ENCODE measurements around the gene VKORC1.
"Not testable (repeated sequence)": the region's sequence is repeated elsewhere in the genome, so short reads cannot be mapped to it uniquely, and the experiment has no call there.

VKORC1 gene

GRCh38 chr16:31138621-31139578 is 44.3 kb upstream of the VKORC1 start:
- Histone ChIP-seq H3K4me1 (peaks cover 38% of the 10 kb centered on the region), H3K4me3 (ENCODE audit: low read depth, low read length) (no peak overlapping the region), H3K9me3 (no peaks in the 10 kb centered on the region), H3K36me3 (no peaks in the 10 kb centered on the region), H3K27me3 (no peaks in the 10 kb centered on the region)
- no peak for TF ChIP-seq CTCF (IDR thresholded peaks at IDR 0.05; ENCODE audit: low read depth, low read length)
- DNase-seq, result peak; percentile 76

- H3K27me3 ChIP-seq; H3K9me3 ChIP-seq; H3K4me3 ChIP-seq (ENCODE audit: low read depth, low read length); H3K36me3 ChIP-seq; DNase-seq: not testable (repeated sequence)
- peaks cover 48% of the 10 kb centered on the region for H3K4me1 ChIP-seq
Measured at GRCh38 chr16:31136822-31137499, 42.4 kb upstream of the VKORC1 start.

DNA sequence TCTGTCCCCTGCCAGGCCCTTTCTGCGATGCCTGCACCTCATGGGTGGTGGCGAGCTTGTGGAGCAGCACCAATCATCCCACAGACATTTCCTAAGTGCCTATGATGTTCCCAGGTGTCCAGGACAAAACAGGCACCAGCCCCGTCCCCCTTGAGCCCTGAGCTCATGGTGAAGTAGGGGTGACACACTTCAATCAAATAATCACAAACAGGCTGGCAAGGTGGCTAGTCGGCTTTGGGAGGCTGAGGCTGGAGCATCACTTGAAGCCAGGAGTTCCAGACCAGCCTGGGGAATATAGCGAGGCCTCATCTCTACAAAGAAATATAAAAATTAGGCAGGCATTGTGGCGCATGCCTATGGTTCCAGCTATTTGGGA is 41.7 kb upstream of the VKORC1 start:
- Histone ChIP-seq H3K4me1 (peaks cover 41% of the 10 kb centered on the region), H3K4me3 (ENCODE audit: low read depth, low read length) (no peak overlapping the region), H3K27me3 (no peaks in the 10 kb centered on the region), H3K9me3 (no peaks in the 10 kb centered on the region), H3K36me3 (peaks cover 5% of the 10 kb centered on the region; the same call in 1 of the 2 replicates)
- no peak for TF ChIP-seq CTCF (IDR thresholded peaks at IDR 0.05; ENCODE audit: low read depth, low read length)
- DNase-seq, result no peak

DNA sequence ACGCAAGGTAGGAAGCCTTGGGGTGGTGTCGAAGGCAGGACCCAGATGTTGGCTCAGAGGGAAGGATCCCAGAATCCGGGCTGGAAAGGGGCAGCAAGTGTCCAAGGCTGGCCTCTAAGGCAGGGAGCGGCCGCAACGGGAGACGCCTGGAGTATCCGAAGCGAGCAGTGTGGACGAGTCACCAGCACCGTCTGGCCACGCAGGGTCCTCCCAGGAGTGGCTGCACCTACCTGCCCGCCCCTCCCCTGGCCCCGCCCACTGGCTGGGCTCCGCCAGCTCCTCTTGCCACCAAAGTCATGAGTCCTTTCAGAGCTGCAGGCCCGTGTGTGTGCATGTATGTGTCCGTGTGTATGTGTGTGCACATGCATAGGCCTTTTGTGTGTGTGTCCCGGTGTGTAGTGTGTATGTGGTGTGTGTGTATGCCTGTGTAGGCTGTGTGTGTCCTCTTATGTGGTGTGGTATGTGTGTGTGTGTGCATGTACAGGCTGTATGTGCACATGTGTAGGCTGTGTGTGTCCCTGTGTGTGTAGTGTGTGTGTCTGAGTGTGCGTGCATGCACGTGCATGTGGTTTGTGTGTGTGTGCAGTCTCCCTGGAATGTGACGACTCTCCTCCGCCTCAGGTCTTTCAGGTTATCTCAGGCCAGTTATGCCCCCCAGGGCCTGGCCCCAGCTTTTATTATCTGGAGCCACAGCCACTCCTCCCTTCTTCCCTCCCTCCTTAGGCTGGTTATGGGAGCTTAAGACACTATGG is 41.1 kb upstream of the VKORC1 start, which contains the start of gene PRSS8:
TSS of gene PRSS8 (minus strand) at position 193 of the 752 bp plus-strand sequence. CDS start 229 bp downstream, outside the sequence.
- Histone ChIP-seq H3K36me3 (peaks cover 5% of the 10 kb centered on the region; the same call in 1 of the 2 replicates), H3K4me1 (peaks cover 41% of the 10 kb centered on the region), H3K4me3 (ENCODE audit: low read depth, low read length) (peak within 1 kb of the TSS; percentile 46), H3K9me3 (no peaks in the 10 kb centered on the region), H3K27me3 (no peaks in the 10 kb centered on the region)
- DNase-seq, result no peak
- no peak for TF ChIP-seq CTCF (IDR thresholded peaks at IDR 0.05; ENCODE audit: low read depth, low read length)

GRCh38 chr16:31134625-31135534 is 40.3 kb upstream of the VKORC1 start:
- Histone ChIP-seq H3K4me3 (ENCODE audit: low read depth, low read length) (peak overlapping the region; percentile 46), H3K4me1 (peaks cover 41% of the 10 kb centered on the region), H3K9me3 (no peaks in the 10 kb centered on the region), H3K27me3 (no peaks in the 10 kb centered on the region), H3K36me3 (peaks cover 8% of the 10 kb centered on the region; the same call in 1 of the 2 replicates)
- no peak for TF ChIP-seq CTCF (IDR thresholded peaks at IDR 0.05; ENCODE audit: low read depth, low read length)
- DNase-seq, result peak; percentile 64
